Hematopoietic multipotent progenitor cell treated with erythropoietin and hydrocortisone succinate and interleukin-3 and kit ligand, for 6 days (in vitro differentiated cells): ENCODE data around the gene MMRN1.

Experiments used
- DNase-seq: peaks from one replicate; pipeline ENCODE4 v3.0.0-alpha.2; 2015

Gene MMRN1

GRCh38 chr4:89909889-89910288, 15.2 kb downstream of the MMRN1 start:
- DNase-seq: no peak

DNA sequence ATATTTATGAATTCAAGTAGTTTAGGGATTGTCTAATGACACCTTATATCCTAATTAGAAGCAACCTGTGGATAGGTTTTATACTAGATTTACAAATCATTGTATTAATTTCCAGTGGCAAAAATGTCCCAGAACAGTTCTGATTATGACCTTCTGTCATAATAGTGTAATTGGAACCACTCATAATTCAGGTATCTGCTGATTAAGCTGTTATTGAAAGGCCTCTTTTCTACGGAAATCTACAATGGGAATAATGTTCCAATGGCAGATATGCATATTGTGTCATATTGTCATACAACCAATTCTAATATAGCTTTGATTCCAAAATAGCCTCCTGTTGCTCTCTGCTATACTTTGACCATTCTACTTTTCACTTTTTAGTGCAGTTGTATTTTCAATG, 19.0 kb downstream of the MMRN1 start:
- DNase-seq: no peak

DNA sequence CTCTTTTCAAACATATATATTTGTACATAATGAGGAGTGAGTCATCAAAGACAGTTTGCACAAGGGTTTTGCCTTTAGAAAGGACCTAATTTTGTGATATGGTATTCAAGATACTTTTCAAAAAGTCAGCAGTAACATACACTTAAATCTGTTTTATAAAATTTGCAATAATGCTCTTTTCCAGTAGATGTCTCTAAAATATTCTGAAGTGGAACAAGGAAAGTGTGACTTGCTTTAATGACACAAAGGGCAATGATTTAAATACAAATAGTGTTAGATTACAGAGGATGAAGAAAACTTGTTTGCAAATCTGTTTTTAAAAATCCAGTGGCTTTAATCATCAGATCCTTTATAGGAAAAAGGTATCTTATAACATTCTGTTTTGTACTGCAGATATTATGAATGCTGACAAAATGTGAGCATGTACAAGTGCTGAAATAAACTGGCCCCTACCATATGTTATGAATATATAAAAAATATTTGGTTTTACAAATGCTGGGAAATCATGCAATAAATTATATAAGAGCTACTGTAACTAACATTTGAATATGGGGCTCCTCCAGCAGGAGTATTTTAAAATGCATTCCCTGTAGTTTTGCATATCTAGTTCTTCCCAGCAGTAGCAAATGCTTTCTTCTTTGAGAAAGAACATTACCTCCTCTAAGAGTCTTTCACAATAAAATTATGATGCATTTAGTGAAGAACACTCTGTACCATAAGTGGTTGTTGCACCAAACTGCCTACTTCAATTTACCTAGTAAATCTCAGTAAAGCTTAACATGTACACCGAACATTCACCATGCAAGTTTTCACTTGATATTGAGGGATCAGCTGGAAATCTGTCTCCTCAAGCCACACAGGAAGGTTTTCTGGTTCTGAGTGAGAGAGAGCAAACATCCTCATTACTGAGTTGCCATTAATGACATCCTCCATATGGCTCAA, 20.2 kb downstream of the MMRN1 start:
- DNase-seq: peak; percentile 32

GRCh38 chr4:89915937-89916336, 21.3 kb downstream of the MMRN1 start:
- no peak for DNase-seq

DNA sequence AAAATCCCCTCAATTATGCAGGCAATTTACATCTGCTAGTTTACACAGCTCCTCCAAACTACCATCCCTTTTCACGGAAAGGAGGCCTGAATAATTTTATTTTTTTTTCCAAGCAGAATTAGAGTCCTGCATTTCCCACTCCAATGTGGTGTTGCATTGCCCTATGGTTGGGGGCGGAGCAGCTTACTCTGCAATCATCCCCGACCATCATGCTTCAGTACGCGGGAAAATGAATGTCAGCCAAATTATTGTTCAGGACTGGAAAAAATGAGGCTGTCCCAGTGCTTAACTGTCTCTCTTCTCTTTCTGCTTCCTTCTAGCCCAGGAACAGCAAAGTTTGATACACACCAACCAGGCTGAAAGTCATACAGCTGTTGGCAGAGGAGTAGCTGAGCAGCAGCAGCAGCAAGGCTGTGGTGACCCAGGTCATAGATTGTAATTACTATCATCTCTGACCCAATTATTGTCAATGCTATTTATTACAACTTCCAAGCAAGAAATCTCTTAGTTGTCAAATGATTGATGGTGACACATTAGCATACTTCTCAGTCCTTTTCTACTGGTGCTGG, 28.3 kb downstream of the MMRN1 start:
- DNase-seq: no peak

DNA sequence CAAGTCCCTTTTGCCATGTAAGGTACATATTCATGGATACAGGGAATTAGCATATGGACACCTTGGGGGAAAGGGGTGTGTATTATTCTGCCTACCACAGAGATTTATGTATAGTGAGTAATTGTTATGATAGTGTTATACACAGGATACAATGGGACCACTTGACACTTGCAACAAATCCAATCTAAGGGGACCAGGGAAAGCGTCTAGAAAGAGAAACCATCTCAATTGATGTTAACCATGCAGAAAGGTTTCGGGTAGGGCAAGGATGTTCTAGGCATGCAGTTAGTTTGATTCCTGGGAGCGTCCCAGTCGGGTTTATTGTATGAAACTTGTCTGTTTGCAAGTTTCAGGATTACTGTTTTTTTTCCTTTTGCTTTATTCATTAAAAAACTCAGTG, 34.2 kb downstream of the MMRN1 start:
- DNase-seq: no peak

- no peak for DNase-seq
These were observed 34.9 kb downstream of the MMRN1 start for GRCh38 chr4:89929425-89930159.

GRCh38 chr4:89939546-89939945, 44.9 kb downstream of the MMRN1 start:
- peak; percentile 13 for DNase-seq

- no peak for DNase-seq
These were observed 45.3 kb downstream of the MMRN1 start for GRCh38 chr4:89939994-89940393.

GRCh38 chr4:89942811-89943210, 48.2 kb downstream of the MMRN1 start:
- DNase-seq: no peak

- DNase-seq: peak; percentile 59
These were observed 55.2 kb downstream of the MMRN1 start for GRCh38 chr4:89949782-89950387.

GRCh38 chr4:89952458-89952857, 57.8 kb downstream of the MMRN1 start:
- no peak for DNase-seq

DNA sequence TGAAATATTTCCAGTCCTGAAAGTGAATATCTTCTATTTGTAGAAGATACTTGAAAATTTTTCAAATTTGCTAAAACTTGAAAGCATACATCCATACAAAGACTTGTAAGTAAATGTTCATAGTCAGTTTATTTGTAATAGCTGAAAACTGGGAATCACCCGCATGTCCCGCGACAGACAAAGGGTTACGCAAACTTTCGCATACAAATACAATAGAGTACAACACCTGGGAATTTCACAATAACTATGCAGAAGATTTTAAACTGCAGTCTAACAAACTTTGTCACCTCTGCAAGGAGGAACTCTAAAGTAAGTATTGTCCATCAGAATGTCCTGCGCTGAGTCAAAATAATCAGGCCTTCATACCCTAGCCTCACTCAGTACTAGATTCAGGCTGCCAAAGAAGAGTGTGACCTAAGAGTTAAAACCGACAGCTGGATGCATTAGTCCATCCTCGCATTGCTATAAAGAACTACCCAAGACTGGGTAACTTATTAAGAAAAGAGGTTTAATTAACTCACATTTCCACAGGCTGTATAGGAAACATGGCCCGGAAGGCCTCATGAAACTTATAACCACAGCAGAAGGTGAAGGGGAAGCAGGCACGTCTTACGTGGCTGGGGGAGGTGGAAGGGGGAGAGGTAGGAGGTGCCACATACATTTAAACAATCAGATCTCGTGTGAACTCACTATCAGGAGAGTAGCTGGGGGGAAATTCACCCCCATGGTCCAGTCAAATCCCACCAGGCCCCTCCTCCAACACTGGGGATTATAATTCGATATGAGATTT, 60.4 kb downstream of the MMRN1 start:
- DNase-seq: no peak

DNA sequence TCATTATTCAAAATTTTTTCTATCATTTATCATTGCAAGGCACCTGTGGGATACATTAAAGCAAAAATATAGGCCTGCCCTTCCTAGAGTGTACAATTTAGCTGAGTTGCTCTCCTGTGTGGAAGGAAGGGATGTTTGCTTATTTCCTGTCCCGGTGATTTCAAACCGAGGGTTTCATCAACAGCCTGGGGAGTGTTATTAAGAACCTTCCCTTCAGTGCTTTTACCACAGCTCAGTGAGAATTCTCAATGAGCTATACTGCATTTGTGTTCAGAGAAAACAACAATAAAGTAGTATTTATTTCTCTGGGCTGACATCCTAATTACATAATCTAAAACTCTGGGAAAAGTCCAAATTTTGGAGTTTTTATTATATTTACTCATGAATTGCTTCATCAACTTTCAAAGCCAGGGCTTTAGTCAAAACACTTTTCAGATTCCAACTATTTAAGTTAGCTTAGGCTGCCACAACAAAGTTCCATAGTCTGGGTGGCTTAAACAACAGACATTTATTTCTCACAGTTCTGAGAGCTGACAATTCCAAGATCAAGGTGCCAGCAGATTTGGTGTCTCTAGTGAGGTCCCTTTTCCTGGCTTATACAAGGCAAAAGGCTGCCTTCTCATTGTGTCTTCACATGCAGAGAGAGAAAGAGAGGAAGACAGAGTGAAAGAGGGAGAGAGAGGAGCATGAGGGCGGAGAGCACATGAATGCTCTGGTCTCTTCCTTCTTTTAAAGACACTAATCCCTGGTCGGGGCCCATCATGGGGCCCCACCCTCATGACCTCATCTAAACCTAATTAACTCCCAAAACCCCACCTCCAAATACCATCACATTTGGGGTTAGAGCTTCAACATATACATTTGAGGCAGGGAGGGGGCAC, 62.6 kb downstream of the MMRN1 start:
- no peak for DNase-seq

DNA sequence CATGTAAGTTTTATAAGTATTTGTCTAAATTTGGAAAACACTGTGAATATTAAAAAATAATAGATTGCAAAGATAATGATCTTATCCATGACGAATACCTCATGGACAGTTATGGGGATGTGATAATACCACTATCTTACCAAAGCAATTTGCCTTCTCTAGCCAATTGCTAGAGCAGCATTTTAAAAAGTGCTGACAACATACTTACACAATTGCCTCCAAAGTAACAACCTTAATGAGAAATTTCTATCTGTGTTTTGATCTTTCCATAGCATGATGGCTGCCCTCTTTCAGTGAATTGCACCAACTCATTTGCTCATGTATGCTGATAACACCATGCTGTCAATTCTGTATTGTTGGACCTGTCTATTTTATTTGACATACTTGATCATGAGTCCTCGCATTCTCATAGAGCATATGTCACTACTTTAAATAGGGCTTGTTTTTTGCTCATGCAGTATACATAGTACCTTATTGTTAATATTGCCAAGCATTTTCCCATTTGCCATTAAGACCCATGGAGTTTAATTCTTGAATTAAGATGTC, 87.2 kb downstream of the MMRN1 start:
- no peak for DNase-seq

- DNase-seq: no peak
These were observed 93.6 kb downstream of the MMRN1 start for GRCh38 chr4:89988268-89988667.

GRCh38 chr4:89992744-89993143, 98.1 kb downstream of the MMRN1 start:
- DNase-seq: no peak

- no peak for DNase-seq
These were observed 99.7 kb downstream of the MMRN1 start for GRCh38 chr4:89994176-89994873.

- no peak for DNase-seq
These were observed 100.4 kb downstream of the MMRN1 start for GRCh38 chr4:89995006-89995405.

GRCh38 chr4:89995814-89996213, 101.2 kb downstream of the MMRN1 start:
- DNase-seq: no peak
